HepG2 (cell line): ENCODE measurements around the gene C1orf87. TPM values are rescaled to one million over a fixed set of nuclear protein-coding genes. Genes with fewer than 3 reads are reported as not detected.

Experiments used
- ATAC-seq: fragments of 200-7000 bp; cut with Tn5 transposase; 3 replicates; pipeline ENCODE4 v1.9.1; 2020; ENCODE audit warnings: mild to moderate bottlenecking, moderate library complexity
- BruUV-seq: library from RNA; stranded (reverse); fragments of 400-500 nt; replicated peaks from 2 replicates; lab custom pipeline; 2021; lab: Mats Ljungman, UMichigan
- CTCF ChIA-PET: fragments of 300-600 bp; formaldehyde crosslinking; extraction: SDS; loops from one replicate; lab custom pipeline; 2021; ENCODE audit warnings: low total read pairs, inconsistent platforms, low intra/inter-chr PET ratio; lab: Yijun Ruan, JAX
- POLR2A ChIA-PET: fragments of 350-600 bp; sonication (Branson Sonifier 250); formaldehyde crosslinking; loops from one replicate; lab custom pipeline; 2020; ENCODE audit warnings: antibody characterized with exemption, inconsistent platforms; lab: Yijun Ruan, JAX
- DNase-seq: peaks from one replicate; pipeline ENCODE4 v3.0.0-alpha.2; 2015; ENCODE audit warnings: low spot score
- FAIRE-seq: peaks from 3 replicates; lab custom pipeline; 2011; peaks lifted over from hg19 to GRCh38; lab: Jason Lieb, UNC
- H2AFZ ChIP-seq: one replicate; pipeline ENCODE4 v1.6.1; 2011; ENCODE audit warnings: low read length, inconsistent platforms
- H3K27ac ChIP-seq: fragments of 300-600 bp; 3 replicates; pipeline ENCODE4 v1.8.0; 2011; ENCODE audit warnings: mixed run types, mild to moderate bottlenecking, mixed read lengths, low read length, inconsistent platforms; ENCODE audit not compliant: insufficient read depth; ENCODE audit errors: extremely low read length
- H3K27me3 ChIP-seq, 2 experiments: fragments of 200-600 bp in 1 of 2; 2 replicates in 1 of 2; 3 replicates in 1 of 2; pipeline versions ENCODE4 v1.6.0 to v1.8.0; 2011; ENCODE audit warnings: low read length in 2 of 2, mild to moderate bottlenecking in 2 of 2, moderate library complexity in 2 of 2, inconsistent platforms in 1 of 2; ENCODE audit not compliant: insufficient read depth in 2 of 2, control insufficient read depth in 1 of 2
- H3K36me3 ChIP-seq, 2 experiments: fragments of 200-600 bp in 1 of 2; replicated peaks in 1 of 2; 2 replicates in 1 of 2; 3 replicates in 1 of 2; pipeline versions ENCODE4 v1.5.1 to v1.8.0; 2011; ENCODE audit warnings: low read length in 2 of 2, inconsistent platforms in 1 of 2; ENCODE audit not compliant: insufficient read depth in 2 of 2, control insufficient read depth in 1 of 2
- H3K4me1 ChIP-seq: 2 replicates; pipeline ENCODE4 v1.5.1; 2012; ENCODE audit warnings: low read length, inconsistent platforms; ENCODE audit not compliant: insufficient read depth
- H3K4me2 ChIP-seq: 2 replicates; pipeline ENCODE4 v1.6.0; 2011; ENCODE audit warnings: low read depth, low read length, inconsistent platforms
- H3K4me3 ChIP-seq, 3 experiments: fragments of 200-600 bp in 1 of 3; sonication (generic), shearing (Covaris generic) in 1 of 3; replicated peaks in 1 of 3; 2 replicates each; pipeline ENCODE4 v1.5.1; 2011 to 2016; ENCODE audit warnings: low read length in 3 of 3, inconsistent platforms in 2 of 3, low read depth in 2 of 3, mild to moderate bottlenecking in 2 of 3, control low read depth in 1 of 3, mixed read lengths in 1 of 3; ENCODE audit not compliant: insufficient read depth in 1 of 3
- H3K79me2 ChIP-seq: one replicate; pipeline ENCODE4 v1.6.1; 2011; ENCODE audit warnings: low read length, inconsistent platforms; ENCODE audit not compliant: insufficient read depth
- H3K9ac ChIP-seq: 2 replicates; pipeline ENCODE4 v1.6.0; 2011; ENCODE audit warnings: mild to moderate bottlenecking, low read depth, low read length, inconsistent platforms; ENCODE audit not compliant: insufficient read depth
- H3K9me3 ChIP-seq: 2 replicates; pipeline ENCODE4 v1.5.1; 2012; ENCODE audit warnings: mild to moderate bottlenecking, low read length
- H4K20me1 ChIP-seq: 2 replicates; pipeline ENCODE4 v1.6.0; 2011; ENCODE audit warnings: inconsistent platforms, mild to moderate bottlenecking, low read length, moderate library complexity; ENCODE audit not compliant: insufficient read depth
- HMGA1 ChIP-seq: sonication (generic); formaldehyde crosslinking; conservative IDR thresholded peaks from 2 replicates; pipeline ENCODE4 v1.4.0; 2020; ENCODE audit warnings: missing genetic modification reagents
- HOXA5 ChIP-seq: sonication (generic); formaldehyde crosslinking; IDR thresholded peaks from 2 replicates; pipeline ENCODE4 v1.4.0; 2020; ENCODE audit warnings: missing genetic modification reagents
- KMT2A ChIP-seq: sonication (generic); formaldehyde crosslinking; IDR thresholded peaks from 2 replicates; pipeline ENCODE4 v1.4.0; 2020; ENCODE audit warnings: missing genetic modification reagents
- PTBP1 ChIP-seq: fragments of 200-400 bp; formaldehyde crosslinking; IDR thresholded peaks from 2 replicates; pipeline ENCODE4 v1.6.1; 2018; ENCODE audit warnings: low read length, low read depth; ENCODE audit not compliant: poor library complexity, severe bottlenecking
- SPEN ChIP-seq: sonication (generic); formaldehyde crosslinking; IDR thresholded peaks from 2 replicates; pipeline ENCODE4 v1.5.1; 2020; ENCODE audit warnings: low read depth, mild to moderate bottlenecking, missing genetic modification reagents
- TEAD3 ChIP-seq: optimal IDR thresholded peaks from 2 replicates; pipeline ENCODE3; 2016; ENCODE audit warnings: borderline replicate concordance
- ZFP36L1 ChIP-seq: sonication (generic); formaldehyde crosslinking; IDR thresholded peaks from 2 replicates; pipeline ENCODE4 v1.8.0; 2022; ENCODE audit warnings: mild to moderate bottlenecking, missing genetic modification reagents, moderate library complexity
- ZNF260 ChIP-seq: sonication (generic); formaldehyde crosslinking; IDR thresholded peaks from 2 replicates; pipeline ENCODE4 v1.4.0; 2020; ENCODE audit warnings: missing genetic modification reagents, low read depth, mild to moderate bottlenecking, borderline replicate concordance
- ZNF570 ChIP-seq: sonication (generic); formaldehyde crosslinking; IDR thresholded peaks from 2 replicates; pipeline ENCODE4 v1.4.0; 2020; ENCODE audit warnings: mild to moderate bottlenecking, missing genetic modification reagents, borderline replicate concordance
- ZNF777 ChIP-seq: sonication (generic); formaldehyde crosslinking; IDR thresholded peaks from 2 replicates; pipeline ENCODE4 v1.4.0; 2020; ENCODE audit warnings: missing genetic modification reagents
- ZNF790 ChIP-seq: sonication (generic); formaldehyde crosslinking; IDR thresholded peaks from 2 replicates; pipeline ENCODE4 v1.8.0; 2022; ENCODE audit warnings: missing genetic modification reagents, mild to moderate bottlenecking, borderline replicate concordance
- ZNF816 ChIP-seq: sonication (generic); formaldehyde crosslinking; IDR thresholded peaks from 2 replicates; pipeline ENCODE4 v1.8.0; 2022; ENCODE audit warnings: missing genetic modification reagents, mild to moderate bottlenecking, borderline replicate concordance
- WGBS: methylation state at CpG from one replicate; pipeline ENCODE4 v1.1.6; 2017; ENCODE audit warnings: low lambda C conversion rate; 5-methylcytosine and 5-hydroxymethylcytosine counted together
- in situ Hi-C: cut with HindIII; loops from 2 replicates; pipeline ENCODE4 v1.10.0; 2017; ENCODE audit warnings: low pct_unique_long_range_greater_than_20kb; ENCODE audit not compliant: extremely low pct_ligation_motif_present
- intact Hi-C: fragments of 100-400 bp; cut with micrococcal nuclease; formaldehyde crosslinking; loops from one replicate; pipeline ENCODE4 v1.10.0; 2022; ENCODE audit not compliant: unreplicated experiment
- polyA plus RNA-seq, 8 experiments: library from polyadenylated mRNA; depleted of rRNA in 3 of 8; stranded (reverse) in 7 of 8; unstranded in 1 of 8; fragments of >200 nt; fragmentation: Illumina TruSeq in 4 of 8; extraction: Trizol in 4 of 8; gene quantifications; 2 replicates each; pipeline versions ENCODE4 v1.2.1 to v1.2.3, GENCODE V29; 2011 to 2016; ENCODE audit warnings: low read depth in 4 of 8, missing spikeins in 1 of 8, mixed read lengths in 1 of 8; ENCODE audit not compliant: insufficient read depth in 1 of 8
- total RNA-seq, 5 experiments: library from RNA; depleted of rRNA; stranded (reverse); fragments of >200 nt; fragmentation: Illumina TruSeq; extraction: Trizol; gene quantifications; 2 replicates each; pipeline ENCODE4 v1.2.3, GENCODE V29; 2016; ENCODE audit warnings: low read depth in 1 of 5
- TF ChIP-seq, protein P1 (sequence below): sonication (generic); formaldehyde crosslinking; IDR thresholded peaks from 2 replicates; pipeline ENCODE4 v1.5.1; 2020; ENCODE audit warnings: mild to moderate bottlenecking, missing genetic modification reagents, moderate library complexity
- TF ChIP-seq, protein P2 (sequence below): sonication (generic); formaldehyde crosslinking; IDR thresholded peaks from 2 replicates; pipeline ENCODE4 v1.4.0; 2020; ENCODE audit warnings: missing genetic modification reagents
- TF ChIP-seq, protein P3 (sequence below): sonication (generic); formaldehyde crosslinking; IDR thresholded peaks from 2 replicates; pipeline ENCODE4 v1.4.0; 2020; ENCODE audit warnings: missing genetic modification reagents
- TF ChIP-seq, protein P4 (sequence below): sonication (generic); formaldehyde crosslinking; IDR thresholded peaks from 2 replicates; pipeline ENCODE4 v1.5.1; 2020; ENCODE audit warnings: mild to moderate bottlenecking, missing genetic modification reagents, borderline replicate concordance

Gene C1orf87
- total and polyA plus RNA-seq, 2 of the 13 experiments (the other 11 are each of a cell fraction or from before 2014, with no cell fraction given), result not detected

DNA sequence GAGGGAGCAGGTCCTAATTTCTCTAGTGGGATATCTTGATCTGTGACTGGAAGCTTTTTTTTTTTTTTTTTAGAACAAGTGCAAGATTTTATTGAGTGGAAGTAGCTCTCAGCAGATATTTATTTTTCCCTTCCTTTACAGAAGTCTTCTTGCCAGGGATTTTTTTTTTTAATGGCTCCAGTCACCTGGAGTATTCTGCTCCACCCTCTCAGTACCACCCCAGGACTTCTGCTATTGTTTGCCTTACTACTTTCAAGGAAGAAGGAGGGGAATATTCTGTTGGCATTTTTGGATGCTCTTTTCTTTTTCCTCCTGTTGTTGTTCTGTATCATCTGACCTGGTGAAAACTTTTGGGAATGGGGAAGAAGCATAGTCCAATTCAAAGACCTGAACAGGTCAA is 123.9 kb downstream of the C1orf87 start (continued):
- TF ChIP-seq, protein P1, sequence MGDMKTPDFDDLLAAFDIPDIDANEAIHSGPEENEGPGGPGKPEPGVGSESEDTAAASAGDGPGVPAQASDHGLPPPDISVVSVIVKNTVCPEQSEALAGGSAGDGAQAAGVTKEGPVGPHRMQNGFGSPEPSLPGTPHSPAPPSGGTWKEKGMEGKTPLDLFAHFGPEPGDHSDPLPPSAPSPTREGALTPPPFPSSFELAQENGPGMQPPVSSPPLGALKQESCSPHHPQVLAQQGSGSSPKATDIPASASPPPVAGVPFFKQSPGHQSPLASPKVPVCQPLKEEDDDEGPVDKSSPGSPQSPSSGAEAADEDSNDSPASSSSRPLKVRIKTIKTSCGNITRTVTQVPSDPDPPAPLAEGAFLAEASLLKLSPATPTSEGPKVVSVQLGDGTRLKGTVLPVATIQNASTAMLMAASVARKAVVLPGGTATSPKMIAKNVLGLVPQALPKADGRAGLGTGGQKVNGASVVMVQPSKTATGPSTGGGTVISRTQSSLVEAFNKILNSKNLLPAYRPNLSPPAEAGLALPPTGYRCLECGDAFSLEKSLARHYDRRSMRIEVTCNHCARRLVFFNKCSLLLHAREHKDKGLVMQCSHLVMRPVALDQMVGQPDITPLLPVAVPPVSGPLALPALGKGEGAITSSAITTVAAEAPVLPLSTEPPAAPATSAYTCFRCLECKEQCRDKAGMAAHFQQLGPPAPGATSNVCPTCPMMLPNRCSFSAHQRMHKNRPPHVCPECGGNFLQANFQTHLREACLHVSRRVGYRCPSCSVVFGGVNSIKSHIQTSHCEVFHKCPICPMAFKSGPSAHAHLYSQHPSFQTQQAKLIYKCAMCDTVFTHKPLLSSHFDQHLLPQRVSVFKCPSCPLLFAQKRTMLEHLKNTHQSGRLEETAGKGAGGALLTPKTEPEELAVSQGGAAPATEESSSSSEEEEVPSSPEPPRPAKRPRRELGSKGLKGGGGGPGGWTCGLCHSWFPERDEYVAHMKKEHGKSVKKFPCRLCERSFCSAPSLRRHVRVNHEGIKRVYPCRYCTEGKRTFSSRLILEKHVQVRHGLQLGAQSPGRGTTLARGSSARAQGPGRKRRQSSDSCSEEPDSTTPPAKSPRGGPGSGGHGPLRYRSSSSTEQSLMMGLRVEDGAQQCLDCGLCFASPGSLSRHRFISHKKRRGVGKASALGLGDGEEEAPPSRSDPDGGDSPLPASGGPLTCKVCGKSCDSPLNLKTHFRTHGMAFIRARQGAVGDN (CRISPR knock-in tag), result no peak
- TF ChIP-seq, protein P2, sequence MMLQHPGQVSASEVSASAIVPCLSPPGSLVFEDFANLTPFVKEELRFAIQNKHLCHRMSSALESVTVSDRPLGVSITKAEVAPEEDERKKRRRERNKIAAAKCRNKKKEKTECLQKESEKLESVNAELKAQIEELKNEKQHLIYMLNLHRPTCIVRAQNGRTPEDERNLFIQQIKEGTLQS, result no peak
- TF ChIP-seq ZNF260 (CRISPR knock-in tag) (no peak), ZFP36L1 (CRISPR knock-in tag) (no peak)
- TF ChIP-seq, protein P3, sequence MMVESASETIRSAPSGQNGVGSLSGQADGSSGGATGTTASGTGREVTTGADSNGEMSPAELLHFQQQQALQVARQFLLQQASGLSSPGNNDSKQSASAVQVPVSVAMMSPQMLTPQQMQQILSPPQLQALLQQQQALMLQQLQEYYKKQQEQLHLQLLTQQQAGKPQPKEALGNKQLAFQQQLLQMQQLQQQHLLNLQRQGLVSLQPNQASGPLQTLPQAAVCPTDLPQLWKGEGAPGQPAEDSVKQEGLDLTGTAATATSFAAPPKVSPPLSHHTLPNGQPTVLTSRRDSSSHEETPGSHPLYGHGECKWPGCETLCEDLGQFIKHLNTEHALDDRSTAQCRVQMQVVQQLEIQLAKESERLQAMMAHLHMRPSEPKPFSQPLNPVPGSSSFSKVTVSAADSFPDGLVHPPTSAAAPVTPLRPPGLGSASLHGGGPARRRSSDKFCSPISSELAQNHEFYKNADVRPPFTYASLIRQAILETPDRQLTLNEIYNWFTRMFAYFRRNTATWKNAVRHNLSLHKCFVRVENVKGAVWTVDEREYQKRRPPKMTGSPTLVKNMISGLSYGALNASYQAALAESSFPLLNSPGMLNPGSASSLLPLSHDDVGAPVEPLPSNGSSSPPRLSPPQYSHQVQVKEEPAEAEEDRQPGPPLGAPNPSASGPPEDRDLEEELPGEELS, result no peak

DNA sequence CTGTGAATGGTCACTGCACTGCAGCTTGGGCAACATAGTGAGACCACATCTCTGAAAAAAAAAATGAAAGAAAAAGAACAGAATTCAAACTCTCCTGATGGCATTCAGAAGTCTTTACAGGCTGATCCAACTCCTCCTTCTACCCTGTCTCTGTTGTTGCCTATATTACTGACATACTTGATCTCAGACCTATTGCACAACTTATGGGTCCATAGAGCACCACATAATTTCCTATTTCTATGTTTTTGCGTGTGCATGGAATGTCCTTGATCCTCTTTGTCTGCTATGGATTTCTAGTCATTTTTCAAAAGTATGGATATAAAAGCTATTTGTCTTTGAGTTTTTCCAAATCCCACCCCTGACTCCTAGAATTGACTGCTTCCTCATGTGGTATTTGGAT is 124.6 kb downstream of the C1orf87 start:
- H2AFZ ChIP-seq, result no peak overlapping the region
- no peaks in the 10 kb centered on the region for H4K20me1 ChIP-seq
- intact Hi-C loops, result no loop called here
- POLR2A ChIA-PET, result no interaction called here
- no peak overlapping the region for H3K9ac ChIP-seq
- ATAC-seq (no peak), FAIRE-seq (no peak), DNase-seq (peak; percentile 10)
- H3K36me3 ChIP-seq, result no peaks in the 10 kb centered on the region
- CTCF ChIA-PET, result no interaction called here
- no peaks in the 10 kb centered on the region for H3K9me3 ChIP-seq
- no TSS peak for BruUV-seq
- in situ Hi-C loops, result loop anchor here (5.0 kb wide), 2 partner anchors 47 to 72 kb away; no protein-coding TSS in a partner anchor
- peaks cover 20% of the 10 kb centered on the region for H3K4me1 ChIP-seq
- no peaks in the 10 kb centered on the region for H3K79me2 ChIP-seq
- H3K27ac ChIP-seq, result no peak overlapping the region
- no peak overlapping the region for H3K4me2 ChIP-seq
- no peaks in the 10 kb centered on the region for H3K27me3 ChIP-seq
- WGBS, result 0% methylated on average over 1 of the region's 1 CpG
- no peak overlapping the region for H3K4me3 ChIP-seq
- TF ChIP-seq, protein P4, sequence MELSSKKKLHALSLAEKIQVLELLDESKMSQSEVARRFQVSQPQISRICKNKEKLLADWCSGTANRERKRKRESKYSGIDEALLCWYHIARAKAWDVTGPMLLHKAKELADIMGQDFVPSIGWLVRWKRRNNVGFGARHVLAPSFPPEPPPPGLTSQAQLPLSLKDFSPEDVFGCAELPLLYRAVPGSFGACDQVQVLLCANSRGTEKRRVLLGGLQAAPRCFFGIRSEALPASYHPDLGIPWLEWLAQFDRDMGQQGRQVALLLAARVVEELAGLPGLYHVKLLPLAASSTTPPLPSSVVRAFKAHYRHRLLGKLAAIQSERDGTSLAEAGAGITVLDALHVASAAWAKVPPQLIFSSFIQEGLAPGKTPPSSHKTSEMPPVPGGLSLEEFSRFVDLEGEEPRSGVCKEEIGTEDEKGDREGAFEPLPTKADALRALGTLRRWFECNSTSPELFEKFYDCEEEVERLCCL, result no peak
- TF ChIP-seq SPEN (CRISPR knock-in tag), result no peak
- TF ChIP-seq ZNF570, result no peak
- TF ChIP-seq TEAD3 (CRISPR knock-in tag), result peak; percentile 14
- no peak for TF ChIP-seq PTBP1
- no peak for TF ChIP-seq ZNF816 (CRISPR knock-in tag)
- TF ChIP-seq HOXA5 (CRISPR knock-in tag), result no peak
- TF ChIP-seq ZNF777 (CRISPR knock-in tag), result no peak
- no peak for TF ChIP-seq KMT2A
- no peak for TF ChIP-seq ZNF790 (CRISPR knock-in tag)
- TF ChIP-seq HMGA1 (CRISPR knock-in tag), result no peak
